Osteoblast (primary cell): Measurements from ENCODE around the gene ATF7IP2. TPM values are rescaled to one million over a fixed set of nuclear protein-coding genes. Genes with fewer than 3 reads are reported as not detected.

Source experiments
- DNase-seq: peaks from one replicate; pipeline ENCODE4 v3.0.0; 2011; ENCODE audit warnings: low spot score, mixed read lengths; ENCODE audit not compliant: insufficient read length; ENCODE audit errors: missing footprints
- H2AFZ ChIP-seq: 2 replicates; pipeline ENCODE4 v1.6.0; 2011; ENCODE audit warnings: mild to moderate bottlenecking, low read length
- H3K27ac ChIP-seq: 2 replicates; pipeline ENCODE4 v1.5.1; 2011; ENCODE audit warnings: mild to moderate bottlenecking, low read depth, low read length, moderate library complexity
- H3K27me3 ChIP-seq: 2 replicates; pipeline ENCODE4 v1.6.0; 2012; ENCODE audit warnings: mild to moderate bottlenecking, control low read depth, inconsistent platforms, low read length, moderate library complexity; ENCODE audit not compliant: insufficient read depth
- H3K36me3 ChIP-seq: 2 replicates; pipeline ENCODE4 v1.5.1; 2011; ENCODE audit warnings: mild to moderate bottlenecking, low read length, control low read depth, moderate library complexity; ENCODE audit not compliant: insufficient read depth
- H3K4me1 ChIP-seq: 2 replicates; pipeline ENCODE4 v1.5.1; 2011; ENCODE audit warnings: mild to moderate bottlenecking, low read length, control low read depth, moderate library complexity; ENCODE audit not compliant: insufficient read depth
- H3K4me2 ChIP-seq: 2 replicates; pipeline ENCODE4 v1.6.0; 2011; ENCODE audit warnings: mild to moderate bottlenecking, low read length; ENCODE audit not compliant: insufficient read depth
- H3K4me3 ChIP-seq: fragments of 200-600 bp; sonication (generic); 3 replicates; pipeline ENCODE4 v1.5.1; 2012; ENCODE audit warnings: mild to moderate bottlenecking, low read length, inconsistent platforms; ENCODE audit not compliant: insufficient read depth
- H3K79me2 ChIP-seq: 2 replicates; pipeline ENCODE4 v1.6.0; 2012; ENCODE audit warnings: mild to moderate bottlenecking, low read length, control low read depth, inconsistent platforms; ENCODE audit not compliant: insufficient read depth
- H3K9me3 ChIP-seq: 2 replicates; pipeline ENCODE4 v1.5.1; 2011; ENCODE audit warnings: low read depth, low read length, control low read depth
- H4K20me1 ChIP-seq: 2 replicates; pipeline ENCODE4 v1.6.0; 2012; ENCODE audit warnings: mild to moderate bottlenecking, low read length, control low read depth; ENCODE audit not compliant: insufficient read depth
- total RNA-seq: library from RNA; depleted of rRNA; stranded (reverse); fragments of >200 nt; gene quantifications from 2 replicates; pipeline ENCODE4 v1.2.3, GENCODE V29; 2012
- TF ChIP-seq, protein P1 (sequence below): IDR thresholded peaks from 2 replicates; pipeline ENCODE4 v1.5.1; 2011; ENCODE audit warnings: mild to moderate bottlenecking, low read depth, low read length, moderate library complexity; ENCODE audit errors: extremely low read depth

Gene ATF7IP2
- total RNA-seq, 1 donor: 8.0 TPM

DNA sequence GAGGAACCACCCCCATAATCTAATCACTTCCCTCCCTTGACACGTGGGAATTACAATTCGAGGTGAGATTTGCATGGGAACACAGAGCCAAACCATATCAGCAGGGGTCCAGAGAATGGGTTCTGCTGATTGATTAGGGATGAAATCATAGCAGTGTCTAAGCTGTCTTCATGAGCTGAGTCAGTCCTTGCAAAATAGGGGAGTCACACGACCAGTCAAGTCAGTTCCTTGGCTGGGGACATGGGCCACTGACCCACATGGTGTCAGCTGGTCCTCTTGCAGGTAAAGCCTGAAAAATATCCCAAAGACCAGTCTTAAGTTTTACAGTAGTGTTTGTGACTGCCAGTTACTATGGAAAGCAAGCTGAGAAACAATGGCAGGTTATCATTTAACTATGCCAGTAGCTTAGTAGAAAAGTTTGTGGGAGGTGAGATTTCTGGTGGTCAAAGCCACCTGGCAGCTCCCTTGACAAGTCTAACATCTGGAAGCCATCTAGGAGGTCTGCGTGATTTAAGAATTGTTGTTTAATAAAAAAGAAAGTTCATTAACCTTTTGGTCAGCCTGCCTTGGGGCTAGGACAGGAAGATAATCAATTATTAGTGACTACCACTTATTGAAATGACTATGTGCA lies 15.7 kb upstream of the ATF7IP2 start:
- Histone ChIP-seq H3K4me3 (no peak overlapping the region), H3K36me3 (no peaks in the 10 kb centered on the region)
- DNase-seq: no peak

DNA sequence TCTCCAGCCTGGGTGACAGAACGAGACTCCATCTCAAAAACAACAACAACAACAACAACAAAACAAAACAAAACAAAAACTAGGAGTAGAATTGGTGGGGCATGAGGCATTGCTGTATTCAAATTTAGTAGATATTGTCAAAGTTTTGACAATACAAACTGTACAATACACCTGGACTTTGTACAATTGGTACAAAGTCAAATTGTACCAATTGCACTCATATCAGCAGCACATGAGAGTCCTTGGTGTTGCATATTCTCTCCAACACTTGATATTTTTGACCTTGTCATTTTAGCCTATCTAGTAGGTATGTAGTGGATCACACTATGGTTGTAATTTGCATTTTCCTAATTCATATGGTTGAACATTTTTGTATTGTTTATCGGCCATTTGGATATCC lies 14.3 kb upstream of the ATF7IP2 start:
- Histone ChIP-seq H3K4me3 (no peak overlapping the region), H4K20me1 (no peaks in the 10 kb centered on the region), H3K36me3 (no peaks in the 10 kb centered on the region), H3K27ac (no peak overlapping the region), H3K4me2 (no peak overlapping the region), H2AFZ (no peak overlapping the region), H3K27me3 (no peaks in the 10 kb centered on the region), H3K4me1 (no peaks in the 10 kb centered on the region), H3K79me2 (no peaks in the 10 kb centered on the region), H3K9me3 (no peaks in the 10 kb centered on the region)
- TF ChIP-seq, protein P1, sequence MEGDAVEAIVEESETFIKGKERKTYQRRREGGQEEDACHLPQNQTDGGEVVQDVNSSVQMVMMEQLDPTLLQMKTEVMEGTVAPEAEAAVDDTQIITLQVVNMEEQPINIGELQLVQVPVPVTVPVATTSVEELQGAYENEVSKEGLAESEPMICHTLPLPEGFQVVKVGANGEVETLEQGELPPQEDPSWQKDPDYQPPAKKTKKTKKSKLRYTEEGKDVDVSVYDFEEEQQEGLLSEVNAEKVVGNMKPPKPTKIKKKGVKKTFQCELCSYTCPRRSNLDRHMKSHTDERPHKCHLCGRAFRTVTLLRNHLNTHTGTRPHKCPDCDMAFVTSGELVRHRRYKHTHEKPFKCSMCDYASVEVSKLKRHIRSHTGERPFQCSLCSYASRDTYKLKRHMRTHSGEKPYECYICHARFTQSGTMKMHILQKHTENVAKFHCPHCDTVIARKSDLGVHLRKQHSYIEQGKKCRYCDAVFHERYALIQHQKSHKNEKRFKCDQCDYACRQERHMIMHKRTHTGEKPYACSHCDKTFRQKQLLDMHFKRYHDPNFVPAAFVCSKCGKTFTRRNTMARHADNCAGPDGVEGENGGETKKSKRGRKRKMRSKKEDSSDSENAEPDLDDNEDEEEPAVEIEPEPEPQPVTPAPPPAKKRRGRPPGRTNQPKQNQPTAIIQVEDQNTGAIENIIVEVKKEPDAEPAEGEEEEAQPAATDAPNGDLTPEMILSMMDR: no peak
- DNase-seq: no peak

More for the DNA sequence above, 15.7 kb upstream of the ATF7IP2 start:
- Histone ChIP-seq H3K27me3 (no peaks in the 10 kb centered on the region), H3K79me2 (no peaks in the 10 kb centered on the region), H3K27ac (no peak overlapping the region), H3K9me3 (no peaks in the 10 kb centered on the region), H3K4me1 (no peaks in the 10 kb centered on the region), H3K4me2 (no peak overlapping the region), H4K20me1 (no peaks in the 10 kb centered on the region), H2AFZ (no peak overlapping the region)
- TF ChIP-seq, protein P1: no peak

DNA sequence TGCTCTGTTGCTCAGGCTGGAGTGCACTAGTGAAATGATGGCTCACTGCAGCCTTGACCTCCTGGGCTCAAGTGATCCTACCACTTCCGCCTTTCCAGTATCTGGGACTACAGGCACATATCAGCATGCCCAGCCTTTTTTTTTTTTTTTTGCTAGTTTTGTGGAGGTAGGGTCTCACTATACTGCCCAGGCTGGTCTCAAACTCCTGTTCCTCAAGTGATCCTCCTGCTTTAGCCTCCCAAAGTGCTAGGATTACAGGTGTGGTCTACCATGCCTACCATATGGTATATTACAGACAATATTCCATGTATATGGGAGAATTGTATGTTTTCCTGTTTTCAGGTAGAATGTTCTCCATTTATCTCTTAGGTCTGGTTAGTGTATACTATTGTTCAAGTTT lies 12.3 kb upstream of the ATF7IP2 start:
- no peak overlapping the region for H3K27ac ChIP-seq
- H2AFZ ChIP-seq: no peak overlapping the region
- no peak for DNase-seq
- no peaks in the 10 kb centered on the region for H3K27me3 ChIP-seq
- no peaks in the 10 kb centered on the region for H3K9me3 ChIP-seq
- H3K4me1 ChIP-seq: no peaks in the 10 kb centered on the region
- no peaks in the 10 kb centered on the region for H3K79me2 ChIP-seq
- TF ChIP-seq, protein P1: no peak
- no peaks in the 10 kb centered on the region for H3K36me3 ChIP-seq
- no peak overlapping the region for H3K4me3 ChIP-seq
- H3K4me2 ChIP-seq: no peak overlapping the region
- no peaks in the 10 kb centered on the region for H4K20me1 ChIP-seq

DNA sequence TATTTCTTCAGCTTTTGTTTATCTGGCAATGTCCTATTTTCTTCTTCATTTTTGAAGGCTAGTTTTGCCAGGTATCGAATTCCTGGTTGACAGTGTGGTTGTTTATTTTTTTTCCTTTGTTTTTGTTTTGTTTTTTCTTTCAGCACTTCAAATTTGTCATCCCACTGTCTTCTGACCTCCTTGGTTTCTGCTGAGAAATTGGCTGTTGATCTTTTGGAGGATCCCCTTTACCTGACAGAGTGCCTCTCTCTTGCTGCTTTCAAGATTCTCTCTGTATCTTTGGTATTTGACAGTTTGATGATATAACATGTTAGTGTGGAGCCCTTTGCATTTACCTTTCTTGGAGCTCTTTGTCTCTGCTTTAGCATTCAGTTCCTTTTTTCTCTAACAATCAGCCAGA lies 9.6 kb upstream of the ATF7IP2 start:
- H3K4me2 ChIP-seq: no peak overlapping the region

More for the DNA sequence above, 9.6 kb upstream of the ATF7IP2 start:
- Histone ChIP-seq H3K36me3 (no peaks in the 10 kb centered on the region), H3K4me1 (no peaks in the 10 kb centered on the region), H3K27ac (no peak overlapping the region), H2AFZ (no peak overlapping the region), H3K27me3 (no peaks in the 10 kb centered on the region), H3K9me3 (no peaks in the 10 kb centered on the region), H3K4me3 (no peak overlapping the region), H3K79me2 (no peaks in the 10 kb centered on the region), H4K20me1 (no peaks in the 10 kb centered on the region)
- DNase-seq: no peak
- TF ChIP-seq, protein P1: no peak
